GM12878 (cell line): Measurements from ENCODE around the gene MAPK1. TPM values are rescaled to one million over a fixed set of nuclear protein-coding genes. Genes with fewer than 3 reads are reported as not detected.

ENCODE experiments used
- BCL11A ChIP-seq: IDR thresholded peaks from 2 replicates; pipeline ENCODE4 v1.6.1; 2011; ENCODE audit warnings: low read depth, low read length
- CHD1 ChIP-seq: IDR thresholded peaks from 2 replicates; pipeline ENCODE4 v1.6.1; 2012; ENCODE audit warnings: low read depth, low read length, improper control_type of control experiment
- CREB1 ChIP-seq: IDR thresholded peaks from 2 replicates; pipeline ENCODE4 v1.6.1; 2012; ENCODE audit warnings: low read depth, mild to moderate bottlenecking, inconsistent platforms
- E2F8 ChIP-seq: fragments of 450-650 bp; IDR thresholded peaks from 2 replicates; pipeline ENCODE4 v1.6.1; 2018; ENCODE audit warnings: mild to moderate bottlenecking, low read depth, moderate library complexity; ENCODE audit not compliant: partially characterized antibody
- ESRRA ChIP-seq: IDR thresholded peaks from 2 replicates; pipeline ENCODE4 v1.6.1; 2012; ENCODE audit warnings: mild to moderate bottlenecking, low read length, improper control_type of control experiment
- KLF5 ChIP-seq: fragments of 450-650 bp; IDR thresholded peaks from 2 replicates; pipeline ENCODE4 v1.6.1; 2014; ENCODE audit warnings: mild to moderate bottlenecking; ENCODE audit not compliant: partially characterized antibody
- LARP7 ChIP-seq: fragments of 450-650 bp; IDR thresholded peaks from 2 replicates; pipeline ENCODE4 v1.6.1; 2017; ENCODE audit warnings: mild to moderate bottlenecking
- MAX ChIP-seq: IDR thresholded peaks from 2 replicates; pipeline ENCODE4 v1.6.1; 2012; ENCODE audit warnings: low read depth, low read length, improper control_type of control experiment
- MTA3 ChIP-seq: IDR thresholded peaks from 2 replicates; pipeline ENCODE4 v1.6.1; 2012; ENCODE audit warnings: low read length, inconsistent platforms, borderline replicate concordance
- NKRF ChIP-seq: fragments of 450-650 bp; conservative IDR thresholded peaks from 2 replicates; pipeline ENCODE4 v1.6.1; 2017; ENCODE audit warnings: mild to moderate bottlenecking, moderate library complexity
- POLR2AphosphoS5 ChIP-seq: IDR thresholded peaks from 2 replicates; pipeline ENCODE4 v1.6.1; 2011; ENCODE audit warnings: mild to moderate bottlenecking, low read length, inconsistent platforms
- POU2F2 ChIP-seq: IDR thresholded peaks from 3 replicates; pipeline ENCODE4 v1.6.1; 2011; ENCODE audit warnings: low read depth, mild to moderate bottlenecking, low read length, borderline replicate concordance
- RAD21 ChIP-seq: IDR thresholded peaks from 2 replicates; pipeline ENCODE4 v1.6.1; 2011; ENCODE audit warnings: mild to moderate bottlenecking, low read depth, low read length, moderate library complexity; ENCODE audit not compliant: insufficient read depth
- RAD51 ChIP-seq: fragments of 450-650 bp; IDR thresholded peaks from 2 replicates; pipeline ENCODE4 v1.6.1; 2016; ENCODE audit warnings: moderate library complexity, mild to moderate bottlenecking, inconsistent platforms
- SIN3A ChIP-seq: IDR thresholded peaks from 2 replicates; pipeline ENCODE4 v1.6.1; 2012; ENCODE audit warnings: low read depth, low read length, improper control_type of control experiment
- SP1 ChIP-seq: IDR thresholded peaks from one replicate; pipeline ENCODE4 v1.6.1; 2011; ENCODE audit warnings: low read depth, low read length
- TCF12 ChIP-seq: IDR thresholded peaks from 2 replicates; pipeline ENCODE4 v1.6.1; 2011; ENCODE audit warnings: low read depth, mild to moderate bottlenecking, low read length
- TCF7 ChIP-seq: IDR thresholded peaks from 2 replicates; pipeline ENCODE4 v1.6.1; 2014; ENCODE audit warnings: antibody characterized with exemption, borderline replicate concordance
- ZNF24 ChIP-seq: fragments of 450-650 bp; IDR thresholded peaks from 2 replicates; pipeline ENCODE4 v1.6.1; 2017; ENCODE audit warnings: antibody characterized with exemption, mild to moderate bottlenecking
- polyA plus RNA-seq, 11 experiments: library from polyadenylated mRNA; depleted of rRNA in 4 of 11; unstranded in 6 of 11; stranded (reverse) in 5 of 11; fragments of >200 nt; fragmentation: Nextera tagmentation in 4 of 11; fragmentation: Illumina TruSeq in 1 of 11; extraction: Ambion mirVana in 4 of 11; extraction: Trizol in 1 of 11; gene quantifications; 1 replicate in 1 of 11; 2 replicates in 10 of 11; pipeline versions ENCODE4 v1.2.1 to v1.2.3, GENCODE V29; 2011 to 2016; ENCODE audit warnings: inconsistent platforms in 2 of 11, missing spikeins in 2 of 11, low read depth in 1 of 11
- total RNA-seq, 4 experiments: library from RNA; depleted of rRNA in 3 of 4; stranded (reverse); fragments of >200 nt in 3 of 4; fragmentation: Illumina TruSeq in 1 of 4; extraction: Trizol in 1 of 4; gene quantifications; 2 replicates each; pipeline versions ENCODE4 v1.2.1 to v1.2.3, GENCODE V29; 2013 to 2021
- TF ChIP-seq, protein P1 (sequence below): IDR thresholded peaks from 2 replicates; pipeline ENCODE4 v1.6.1; 2011; ENCODE audit warnings: borderline replicate concordance, low read depth, mild to moderate bottlenecking, moderate library complexity, low read length; ENCODE audit not compliant: insufficient read depth, poor library complexity, severe bottlenecking
- TF ChIP-seq, protein P2 (sequence below): fragments of 450-650 bp; IDR thresholded peaks from 2 replicates; pipeline ENCODE4 v1.6.1; 2017; ENCODE audit warnings: antibody characterized with exemption, mild to moderate bottlenecking, moderate library complexity

The MAPK1 gene
- total and polyA plus RNA-seq, 10 of the 15 experiments (the other 5 are each of a cell fraction or from before 2014, with no cell fraction given): 7.0 to 123 (median 58.4) TPM

DNA sequence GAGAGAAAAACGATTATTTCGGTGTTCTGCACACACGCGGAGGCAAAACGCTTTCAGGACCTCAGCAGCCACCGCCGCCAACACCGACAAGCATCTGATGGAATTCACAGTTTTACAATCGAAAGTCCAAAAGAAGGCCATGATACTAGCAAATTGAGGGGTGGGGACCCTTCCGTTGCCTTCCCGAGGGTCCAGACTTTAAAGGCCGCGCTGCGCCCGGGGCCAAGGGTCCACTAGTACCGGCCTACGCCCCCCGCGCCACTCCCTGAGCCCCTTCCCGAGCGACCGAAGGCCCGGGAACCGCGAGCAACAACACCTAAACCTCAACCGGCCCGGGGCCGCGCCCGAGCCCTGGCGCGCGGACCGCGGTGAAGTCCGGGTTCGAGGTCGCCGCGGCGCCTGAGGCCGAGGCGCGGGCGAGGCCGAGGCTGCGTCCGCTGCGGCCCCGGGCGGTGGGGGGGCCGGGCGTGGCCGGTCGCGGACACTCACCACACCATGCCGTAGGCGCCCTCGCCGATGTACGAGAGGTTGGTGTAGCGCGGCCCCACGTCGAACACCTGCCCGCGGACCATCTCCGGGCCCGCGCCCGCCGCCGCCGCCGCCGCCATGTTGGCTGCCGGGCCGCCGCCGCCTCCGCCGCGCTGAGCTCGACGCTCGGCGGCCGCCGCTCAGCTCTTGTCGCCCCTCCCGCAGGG, 465 bp downstream of the MAPK1 start (continued):
- TF ChIP-seq TCF7 (no peak), CHD1 (peak; percentile 54; the same call in 1 of the 2 replicates), POLR2AphosphoS5 (no peak), KLF5 (no peak), MAX (no peak; the same call in 1 of the 2 replicates), RAD51 (no peak), BCL11A (no peak), E2F8 (no peak), POU2F2 (no peak), NKRF (peak; percentile 68; the same call in 1 of the 2 replicates), TCF12 (no peak), CREB1 (no peak), ESRRA (no peak), SIN3A (no peak), ZNF24 (no peak), LARP7 (peak; percentile 94), SP1 (no peak), RAD21 (no peak), MTA3 (no peak)
- TF ChIP-seq, protein P1, sequence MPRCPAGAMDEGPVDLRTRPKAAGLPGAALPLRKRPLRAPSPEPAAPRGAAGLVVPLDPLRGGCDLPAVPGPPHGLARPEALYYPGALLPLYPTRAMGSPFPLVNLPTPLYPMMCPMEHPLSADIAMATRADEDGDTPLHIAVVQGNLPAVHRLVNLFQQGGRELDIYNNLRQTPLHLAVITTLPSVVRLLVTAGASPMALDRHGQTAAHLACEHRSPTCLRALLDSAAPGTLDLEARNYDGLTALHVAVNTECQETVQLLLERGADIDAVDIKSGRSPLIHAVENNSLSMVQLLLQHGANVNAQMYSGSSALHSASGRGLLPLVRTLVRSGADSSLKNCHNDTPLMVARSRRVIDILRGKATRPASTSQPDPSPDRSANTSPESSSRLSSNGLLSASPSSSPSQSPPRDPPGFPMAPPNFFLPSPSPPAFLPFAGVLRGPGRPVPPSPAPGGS: no peak
- TF ChIP-seq, protein P2, sequence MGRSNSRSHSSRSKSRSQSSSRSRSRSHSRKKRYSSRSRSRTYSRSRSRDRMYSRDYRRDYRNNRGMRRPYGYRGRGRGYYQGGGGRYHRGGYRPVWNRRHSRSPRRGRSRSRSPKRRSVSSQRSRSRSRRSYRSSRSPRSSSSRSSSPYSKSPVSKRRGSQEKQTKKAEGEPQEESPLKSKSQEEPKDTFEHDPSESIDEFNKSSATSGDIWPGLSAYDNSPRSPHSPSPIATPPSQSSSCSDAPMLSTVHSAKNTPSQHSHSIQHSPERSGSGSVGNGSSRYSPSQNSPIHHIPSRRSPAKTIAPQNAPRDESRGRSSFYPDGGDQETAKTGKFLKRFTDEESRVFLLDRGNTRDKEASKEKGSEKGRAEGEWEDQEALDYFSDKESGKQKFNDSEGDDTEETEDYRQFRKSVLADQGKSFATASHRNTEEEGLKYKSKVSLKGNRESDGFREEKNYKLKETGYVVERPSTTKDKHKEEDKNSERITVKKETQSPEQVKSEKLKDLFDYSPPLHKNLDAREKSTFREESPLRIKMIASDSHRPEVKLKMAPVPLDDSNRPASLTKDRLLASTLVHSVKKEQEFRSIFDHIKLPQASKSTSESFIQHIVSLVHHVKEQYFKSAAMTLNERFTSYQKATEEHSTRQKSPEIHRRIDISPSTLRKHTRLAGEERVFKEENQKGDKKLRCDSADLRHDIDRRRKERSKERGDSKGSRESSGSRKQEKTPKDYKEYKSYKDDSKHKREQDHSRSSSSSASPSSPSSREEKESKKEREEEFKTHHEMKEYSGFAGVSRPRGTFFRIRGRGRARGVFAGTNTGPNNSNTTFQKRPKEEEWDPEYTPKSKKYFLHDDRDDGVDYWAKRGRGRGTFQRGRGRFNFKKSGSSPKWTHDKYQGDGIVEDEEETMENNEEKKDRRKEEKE: 0 out of 2 replicates have a peak, but pooled peaks have one; percentile 42
